ENCODE data around the gene PDE6A. TPM values are rescaled to one million over a fixed set of nuclear protein-coding genes. Genes with fewer than 3 reads are reported as not detected.

The PDE6A gene
- total and polyA plus RNA-seq, 9 donors: 0.05 to 0.68 (median 0.15) TPM

GRCh38 chr5:149811453-149811852, 133.1 kb downstream of the PDE6A start:
- TF ChIP-seq EP300 (IDR thresholded peaks at IDR 0.05): no peak
- TF ChIP-seq POLR2A (IDR thresholded peaks at IDR 0.05): no peak
- no peak for TF ChIP-seq CTCF (IDR thresholded peaks at IDR 0.05)
- WGBS, 3 donors: 58 to 76% (median 59%) methylated on average over 3 of the region's 3 CpGs
- intact Hi-C loops (cut with DNase I): no loop called here
- Histone ChIP-seq H3K27me3 (no peaks in the 10 kb centered on the region), H3K4me1 (ENCODE audit: insufficient read depth) (peaks cover 2% of the 10 kb centered on the region), H3K36me3 (no peaks in the 10 kb centered on the region), H3K4me3 (no peak overlapping the region), H3K27ac (no peak overlapping the region), H3K9me3 (no peaks in the 10 kb centered on the region)
- no peak for DNase-seq

DNA sequence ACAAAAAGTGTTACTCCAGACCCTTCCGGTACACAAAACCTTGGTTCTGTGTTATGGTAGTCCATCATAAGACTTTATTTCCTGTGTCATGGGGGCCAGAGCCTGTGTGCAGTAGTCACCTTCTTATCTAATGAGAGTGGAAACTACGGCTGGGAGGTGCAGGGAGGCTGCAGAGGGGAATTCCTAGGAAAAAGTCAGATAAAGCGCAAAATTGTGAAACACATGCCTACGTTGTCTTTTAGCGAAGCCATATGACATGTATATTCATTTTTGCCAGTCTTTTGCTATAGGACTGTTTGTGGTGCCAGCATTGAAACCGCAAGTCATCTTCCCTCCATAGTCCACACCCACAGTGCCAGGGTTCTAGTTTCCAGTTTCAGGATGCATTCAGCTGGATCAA, 133.7 kb downstream of the PDE6A start:
- Histone ChIP-seq H3K4me3 (no peak overlapping the region), H3K4me1 (ENCODE audit: insufficient read depth) (peaks cover 5% of the 10 kb centered on the region), H3K27ac (no peak overlapping the region), H3K9me3 (no peaks in the 10 kb centered on the region), H3K27me3 (no peaks in the 10 kb centered on the region), H3K36me3 (no peaks in the 10 kb centered on the region)
- TF ChIP-seq POLR2A (IDR thresholded peaks at IDR 0.05) (no peak), EP300 (IDR thresholded peaks at IDR 0.05) (no peak), CTCF (IDR thresholded peaks at IDR 0.05) (no peak)
- no peak for DNase-seq
- 84 to 86% (median 85%) methylated on average over 6 of the region's 6 CpGs for WGBS, 3 donors
- intact Hi-C loops (cut with DNase I): no loop called here

- H3K4me3 ChIP-seq: no peak overlapping the region
- DNase-seq: no peak
- intact Hi-C loops (cut with DNase I): no loop called here
- H3K27me3 ChIP-seq: no peaks in the 10 kb centered on the region
- H3K9me3 ChIP-seq: no peaks in the 10 kb centered on the region
- H3K27ac ChIP-seq: no peak overlapping the region
- 84 to 89% (median 87%) methylated on average over 8 of the region's 8 CpGs for WGBS, 3 donors
- no peak for TF ChIP-seq POLR2A (IDR thresholded peaks at IDR 0.05)
- no peak for TF ChIP-seq EP300 (IDR thresholded peaks at IDR 0.05)
- H3K36me3 ChIP-seq: no peaks in the 10 kb centered on the region
- H3K4me1 ChIP-seq (ENCODE audit: insufficient read depth): peaks cover 7% of the 10 kb centered on the region
Measured at GRCh38 chr5:149809931-149810691, 134.5 kb downstream of the PDE6A start.

DNA sequence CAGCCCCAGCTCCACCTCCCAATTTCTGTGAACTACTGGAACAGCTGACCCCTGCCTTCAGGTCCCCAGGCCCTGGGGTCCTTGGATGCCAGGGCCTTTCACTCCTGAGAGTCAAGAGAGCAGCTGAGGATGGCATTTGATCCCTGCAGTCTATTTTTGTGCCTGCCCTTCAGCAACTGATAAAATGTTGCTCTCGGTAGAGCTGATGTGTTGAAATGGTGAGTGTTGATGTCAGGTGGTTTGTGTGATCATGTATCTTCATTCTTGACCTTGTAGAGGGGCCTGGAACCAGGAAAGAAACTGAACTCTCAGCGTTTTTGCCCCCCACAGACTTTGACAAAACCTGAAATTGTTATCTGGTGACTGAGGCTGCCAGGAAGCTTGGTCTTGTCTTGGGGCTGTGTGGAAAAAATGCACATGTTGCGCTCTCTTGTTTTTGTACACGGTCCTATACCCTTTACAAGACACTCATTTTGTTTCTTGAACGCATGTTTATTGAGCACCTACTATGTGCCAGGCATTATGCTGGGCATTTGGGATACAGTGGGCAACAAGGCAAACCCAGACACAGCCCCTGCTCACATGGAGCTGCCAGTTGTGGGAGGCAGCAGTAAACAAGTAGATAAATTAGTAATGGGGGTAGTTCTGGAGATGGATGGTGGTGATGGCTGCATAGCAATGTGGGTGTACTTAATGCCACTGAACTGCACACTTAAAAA, 136.2 kb downstream of the PDE6A start:
- Histone ChIP-seq H3K4me3 (no peak overlapping the region), H3K9me3 (no peaks in the 10 kb centered on the region), H3K27me3 (no peaks in the 10 kb centered on the region), H3K4me1 (ENCODE audit: insufficient read depth) (peaks cover 21% of the 10 kb centered on the region), H3K27ac (no peak overlapping the region), H3K36me3 (no peaks in the 10 kb centered on the region)
- TF ChIP-seq EP300 (IDR thresholded peaks at IDR 0.05) (no peak), CTCF (IDR thresholded peaks at IDR 0.05) (no peak), POLR2A (IDR thresholded peaks at IDR 0.05) (no peak)
- 56 to 67% (median 58%) methylated on average over 5 of the region's 5 CpGs for WGBS, 3 donors
- intact Hi-C loops (cut with DNase I): no loop called here
- DNase-seq: no peak

Small RNAs within 50 kb of the gene (small RNA-seq; reads per million reads assigned to genes)
- not detected for gene RF00019

Other genes with a start within 250 kb of the PDE6A start
- gene PPARGC1B, start 214.5 kb downstream of the PDE6A start, total RNA-seq: 10 to 100 TPM in 1 of 7 donors, 1 to 10 TPM in 5, under 1 TPM in 1; 0.36 to 10.8 (median 4.7) TPM
- gene PPARGC1B, start 214.5 kb downstream of the PDE6A start, polyA plus RNA-seq: 1 to 10 TPM; 1.1 to 1.5 TPM
- gene SLC26A2, start 16.0 kb upstream of the PDE6A start, total RNA-seq: 10 to 100 TPM; 11.0 to 19.0 (median 16.9) TPM
- gene SLC26A2, start 16.0 kb upstream of the PDE6A start, polyA plus RNA-seq: 10 to 100 TPM in 1 of 2 donors, 1 to 10 TPM in 1; 4.4 to 13.3 TPM
- gene TIGD6, start 55.9 kb upstream of the PDE6A start, total RNA-seq: 1 to 10 TPM; 2.0 to 6.1 (median 5.5) TPM
- 1 to 10 TPM; 4.2 to 7.6 TPM for gene TIGD6, start 55.9 kb upstream of the PDE6A start, polyA plus RNA-seq
- 10 to 100 TPM; 24.3 to 32.1 (median 28.1) TPM for gene HMGXB3, start 55.9 kb upstream of the PDE6A start, total RNA-seq
- 10 to 100 TPM; 14.1 to 30.4 TPM for gene HMGXB3, start 55.9 kb upstream of the PDE6A start, polyA plus RNA-seq
- gene CSF1R, start 141.8 kb upstream of the PDE6A start, total RNA-seq: 10 to 100 TPM in 5 of 7 donors, 1 to 10 TPM in 2; 7.6 to 25.3 (median 16.4) TPM
- 10 to 100 TPM in 1 of 2 donors, 1 to 10 TPM in 1; 8.1 to 41.9 TPM for gene CSF1R, start 141.8 kb upstream of the PDE6A start, polyA plus RNA-seq
- 100 to 1,000 TPM; 102 to 302 (median 212) TPM for gene PDGFRB, start 211.1 kb upstream of the PDE6A start, total RNA-seq
- 100 to 1,000 TPM; 111 to 183 TPM for gene PDGFRB, start 211.1 kb upstream of the PDE6A start, polyA plus RNA-seq
- gene CDX1, start 222.0 kb upstream of the PDE6A start, total RNA-seq: 1 to 10 TPM in 1 of 7 donors, under 1 TPM in 6; 0.23 to 1.4 (median 0.66) TPM
- gene CDX1, start 222.0 kb upstream of the PDE6A start, polyA plus RNA-seq: under 1 TPM; 0.18 to 0.44 TPM
- not detected for gene SLC6A7, start 245.3 kb upstream of the PDE6A start, total RNA-seq
- under 1 TPM in 1 of 2 donors, not detected in 1; 0.02 TPM for gene SLC6A7, start 245.3 kb upstream of the PDE6A start, polyA plus RNA-seq

Data from ovary (tissue), 9 donors.